GM18508 (cell line): ENCODE measurements around the gene KRTAP1-3.
"Not testable (repeated sequence)": the region's sequence is repeated elsewhere in the genome, so short reads cannot be mapped to it uniquely, and the experiment has no call there.

ENCODE experiments used
- ATAC-seq: cut with Tn5 transposase; IDR thresholded peaks from one replicate; pipeline ENCODE4 v1.9.1; 2021; ENCODE audit warnings: moderate number of reproducible peaks; ENCODE audit not compliant: insufficient read depth, unreplicated experiment

KRTAP1-3 gene, protein sequence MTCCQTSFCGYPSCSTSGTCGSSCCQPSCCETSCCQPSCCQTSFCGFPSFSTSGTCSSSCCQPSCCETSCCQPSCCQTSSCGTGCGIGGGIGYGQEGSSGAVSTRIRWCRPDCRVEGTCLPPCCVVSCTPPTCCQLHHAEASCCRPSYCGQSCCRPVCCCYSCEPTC

DNA sequence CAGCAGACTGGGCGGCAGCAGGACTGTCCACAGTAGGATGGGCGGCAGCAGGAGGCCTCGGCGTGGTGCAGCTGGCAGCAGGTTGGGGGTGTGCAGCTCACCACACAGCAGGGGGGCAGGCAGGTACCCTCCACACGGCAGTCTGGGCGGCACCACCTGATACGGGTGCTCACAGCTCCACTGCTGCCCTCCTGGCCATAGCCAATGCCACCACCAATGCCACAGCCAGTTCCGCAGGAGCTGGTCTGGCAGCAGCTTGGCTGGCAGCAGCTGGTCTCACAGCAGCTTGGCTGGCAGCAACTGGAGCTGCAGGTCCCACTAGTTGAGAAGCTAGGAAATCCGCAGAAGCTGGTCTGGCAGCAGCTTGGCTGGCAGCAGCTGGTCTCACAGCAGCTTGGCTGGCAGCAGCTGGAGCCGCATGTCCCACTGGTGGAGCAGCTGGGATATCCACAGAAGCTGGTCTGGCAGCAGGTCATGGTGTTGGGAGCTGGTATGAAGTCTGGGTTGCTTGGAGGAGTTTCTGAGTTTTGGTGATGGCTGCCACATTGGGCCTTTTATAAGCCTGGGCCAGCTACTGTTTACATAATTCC lies at the start of gene KRTAP1-3:
KRTAP1-3 (minus strand) TSS at position 529 of the 590 bp plus-strand sequence; CDS start at position 476, 53 bp downstream.
- not testable (repeated sequence) for ATAC-seq

DNA sequence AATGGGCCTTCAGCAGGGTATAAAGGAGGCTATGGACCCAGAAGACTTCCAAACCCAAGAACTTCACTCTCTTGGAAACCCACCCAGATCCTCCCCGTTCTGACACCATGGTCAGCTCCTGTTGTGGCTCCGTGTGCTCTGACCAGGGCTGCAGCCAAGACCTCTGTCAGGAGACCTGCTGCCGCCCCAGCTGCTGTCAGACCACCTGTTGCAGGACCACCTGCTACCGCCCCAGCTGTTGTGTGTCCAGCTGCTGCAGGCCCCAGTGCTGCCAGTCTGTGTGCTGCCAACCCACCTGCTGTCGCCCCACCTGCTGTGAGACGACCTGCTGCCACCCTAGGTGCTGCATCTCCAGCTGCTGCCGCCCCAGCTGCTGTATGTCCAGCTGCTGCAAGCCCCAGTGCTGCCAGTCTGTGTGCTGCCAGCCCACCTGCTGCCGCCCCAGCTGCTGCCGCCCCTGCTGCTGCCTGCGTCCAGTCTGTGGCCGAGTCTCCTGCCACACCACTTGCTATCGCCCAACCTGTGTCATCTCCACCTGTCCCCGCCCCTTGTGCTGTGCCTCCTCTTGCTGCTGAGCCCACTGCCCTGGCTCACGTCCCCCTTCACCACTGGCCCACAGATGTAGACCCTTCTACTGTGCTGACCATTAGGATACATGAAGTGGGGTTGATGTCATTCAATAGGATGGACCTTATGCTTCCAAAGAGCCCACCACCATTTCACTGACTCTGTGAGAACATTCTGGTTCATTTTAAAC lies 49.6 kb upstream of the KRTAP1-3 start, which contains the start of gene KRTAP4-7:
KRTAP4-7 (plus strand) TSS at position 51 of the 757 bp plus-strand sequence; CDS start at position 108, 57 bp downstream.
- not testable (repeated sequence) for ATAC-seq

- ATAC-seq, result not testable (repeated sequence)
Measured at GRCh38 chr17:41083427-41083826, 48.8 kb upstream of the KRTAP1-3 start.

DNA sequence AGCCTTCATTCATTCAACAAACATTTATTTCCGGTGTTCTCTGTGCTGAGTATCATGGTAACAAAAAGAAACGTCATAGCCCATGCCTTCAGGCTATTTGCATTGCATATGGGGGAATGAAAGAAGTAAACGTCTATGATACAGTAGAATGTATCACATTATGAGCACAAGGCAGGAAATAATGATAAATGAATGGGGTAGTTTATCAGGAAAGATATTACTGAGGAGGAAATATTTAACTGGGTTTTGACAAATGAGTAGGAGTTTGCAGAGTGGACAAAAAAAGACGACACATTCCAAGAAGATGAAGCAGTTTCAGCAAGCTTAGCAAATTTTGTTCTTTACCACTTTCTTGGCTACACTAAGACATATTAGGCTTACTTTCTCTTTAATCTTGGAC lies 48.0 kb upstream of the KRTAP1-3 start:
- ATAC-seq, result no peak

GRCh38 chr17:41076788-41077187 lies 42.1 kb upstream of the KRTAP1-3 start:
- no peak for ATAC-seq

DNA sequence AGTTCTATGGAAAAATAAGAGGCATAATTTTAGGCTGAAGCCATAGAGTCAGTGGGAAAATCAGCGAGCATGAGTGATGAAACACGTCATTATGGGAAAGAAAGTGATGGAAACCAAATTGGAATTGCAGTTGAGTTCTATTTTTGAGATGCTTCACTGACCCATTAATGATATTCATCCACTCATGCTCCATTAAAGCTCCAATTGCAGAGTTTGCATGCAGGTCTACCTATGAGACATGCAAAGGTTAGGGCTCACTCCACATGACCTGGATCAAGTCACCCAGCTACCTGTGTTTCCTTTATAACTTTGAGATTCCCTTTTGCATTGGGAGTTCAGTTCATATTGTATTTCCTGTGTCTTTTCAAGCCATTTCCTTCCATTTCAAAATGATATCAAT lies 39.0 kb upstream of the KRTAP1-3 start:
- no peak for ATAC-seq

DNA sequence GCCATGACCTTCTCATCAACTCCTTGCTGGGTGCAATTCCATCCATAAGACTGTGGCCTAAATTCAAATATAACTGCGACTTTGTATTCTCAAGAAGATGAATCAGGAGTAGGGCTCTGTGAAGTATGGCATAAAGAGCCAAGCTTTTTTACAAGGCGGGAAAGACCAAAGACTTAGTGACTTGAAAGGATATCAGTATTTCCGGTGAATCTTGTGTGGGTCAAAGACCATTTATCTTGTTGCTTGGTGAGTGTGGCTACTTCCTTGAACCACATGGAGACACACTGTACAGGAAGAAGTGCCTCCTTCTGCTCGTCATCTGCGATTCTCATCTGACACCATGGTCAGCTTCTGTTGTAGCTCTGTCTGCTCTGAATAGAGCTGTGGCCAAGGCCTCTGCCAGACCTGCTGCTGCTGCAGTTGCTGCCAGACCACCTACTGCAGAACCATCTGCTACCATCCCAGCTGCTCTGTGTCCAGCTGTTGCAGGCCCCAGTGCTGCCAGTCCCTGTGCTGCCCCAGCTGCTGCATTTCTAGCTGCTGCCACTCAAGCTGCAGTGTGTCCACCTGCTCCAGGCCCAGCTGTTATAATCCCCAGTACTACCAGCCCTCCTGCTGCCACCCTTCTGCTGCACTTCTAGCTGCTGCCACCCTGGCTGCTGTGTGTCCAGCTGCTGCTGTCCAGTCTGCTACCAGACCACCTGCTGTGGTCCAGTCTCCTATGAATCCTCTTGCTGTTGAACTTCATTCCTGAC lies 37.1 kb upstream of the KRTAP1-3 start:
- no peak for ATAC-seq

- no peak for ATAC-seq
Measured at GRCh38 chr17:41069031-41069430, 34.4 kb upstream of the KRTAP1-3 start.

DNA sequence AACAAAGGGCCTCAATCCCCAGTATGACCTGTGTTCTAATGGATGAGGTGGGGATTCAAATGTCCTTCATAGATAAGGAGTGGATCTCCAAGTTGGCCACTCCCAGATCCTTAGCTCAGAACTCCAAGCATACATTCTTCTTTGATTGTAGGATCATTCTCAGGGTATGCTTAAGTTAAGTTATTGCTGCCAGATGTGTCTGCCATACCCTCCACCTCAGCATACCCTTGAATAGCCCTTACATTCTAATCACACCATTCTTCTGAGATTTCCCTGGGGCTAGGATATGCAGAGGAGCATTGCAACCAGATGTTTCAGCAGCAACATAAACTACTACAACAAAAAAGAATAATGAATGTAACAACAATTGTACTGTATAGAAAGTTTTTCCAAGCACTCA lies 32.6 kb upstream of the KRTAP1-3 start:
- no peak for ATAC-seq

- no peak for ATAC-seq
Measured at GRCh38 chr17:41065829-41066624, 31.4 kb upstream of the KRTAP1-3 start, which contains the start of gene KRTAP2-4. Gene KRTAP2-4 (minus strand): TSS chr17:41065879. CDS start chr17:41065845, 34 bp downstream.

- ATAC-seq, result not testable (repeated sequence)
Measured at GRCh38 chr17:41065016-41065689, 30.5 kb upstream of the KRTAP1-3 start.

GRCh38 chr17:41064301-41064700 lies 29.6 kb upstream of the KRTAP1-3 start:
- no peak for ATAC-seq

DNA sequence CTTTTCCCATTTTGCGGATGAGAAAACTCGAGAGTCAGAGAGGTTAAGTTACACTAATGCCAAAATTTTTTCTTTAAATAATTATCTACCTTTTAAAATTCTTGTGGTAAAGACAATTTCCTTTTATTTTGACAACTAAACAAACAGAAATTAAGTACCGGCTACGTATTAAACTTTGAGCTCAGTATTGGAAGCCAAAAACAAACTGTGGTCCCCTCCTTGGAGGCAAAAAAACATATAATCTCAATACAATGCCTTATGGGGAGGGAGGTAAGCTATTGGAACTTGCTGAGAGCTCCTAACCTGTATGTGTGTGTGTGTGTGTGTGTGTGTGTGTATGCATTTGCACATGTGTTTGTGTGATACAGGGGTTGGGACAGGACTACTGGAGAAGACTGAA lies 28.8 kb upstream of the KRTAP1-3 start:
- no peak for ATAC-seq

GRCh38 chr17:41061964-41062363 lies 27.3 kb upstream of the KRTAP1-3 start:
- ATAC-seq, result no peak

DNA sequence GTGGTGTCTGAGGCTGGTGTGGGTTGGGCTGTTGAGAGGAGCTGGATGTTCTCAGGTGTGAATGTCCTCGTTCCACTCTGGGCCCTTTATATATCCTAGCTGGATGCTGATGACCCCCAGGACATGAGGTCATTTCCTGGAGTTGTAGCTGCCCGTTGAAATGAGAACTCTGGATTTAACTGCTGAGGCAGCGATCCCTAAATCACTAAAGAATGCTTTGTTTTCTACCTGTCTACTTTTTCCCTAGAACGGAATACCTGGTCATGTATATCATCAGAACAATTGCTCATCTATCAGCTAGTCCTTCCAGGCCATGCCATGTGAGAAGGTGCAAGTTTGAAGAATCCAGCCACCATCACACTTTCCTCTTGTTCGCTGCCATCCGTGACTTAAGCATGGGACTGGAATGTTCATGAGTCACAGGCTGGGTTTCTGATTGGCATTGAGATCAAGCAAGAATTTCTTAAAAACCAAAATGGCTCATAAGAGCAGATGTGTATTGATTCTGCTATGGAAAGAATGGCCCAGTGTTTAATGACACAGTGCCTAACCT lies 25.5 kb upstream of the KRTAP1-3 start, which contains the start of gene KRTAP2-3:
KRTAP2-3 (minus strand) TSS at position 63 of the 553 bp plus-strand sequence. CDS start 64 bp downstream, outside the sequence.
- ATAC-seq, result no peak

GRCh38 chr17:41059276-41060051 lies 24.8 kb upstream of the KRTAP1-3 start:
- ATAC-seq, result not testable (repeated sequence)

DNA sequence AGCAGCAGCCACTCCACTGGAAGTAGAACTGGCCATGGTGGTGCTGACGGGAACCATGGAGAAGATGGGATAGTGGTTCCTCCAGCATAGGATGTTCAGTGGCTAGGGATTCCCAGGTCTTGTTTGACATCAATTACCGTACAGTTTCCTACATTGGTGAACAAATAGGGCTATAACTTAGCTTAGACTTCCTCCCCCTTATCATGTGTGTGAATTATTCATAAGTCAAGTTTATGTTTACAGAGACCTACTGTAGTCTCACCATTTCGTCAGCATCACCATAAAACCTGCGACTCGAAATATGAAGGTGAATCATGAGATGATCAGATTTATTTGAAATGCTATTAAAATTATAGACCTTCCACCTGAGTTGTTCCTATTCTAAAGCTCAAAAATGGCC lies 24.1 kb upstream of the KRTAP1-3 start:
- ATAC-seq, result no peak

GRCh38 chr17:41057547-41057946 lies 22.9 kb upstream of the KRTAP1-3 start:
- ATAC-seq, result no peak
